Dendritic cell treated with granulocyte-macrophage colony-stimulating factor and Interleukin-4, amounts not matched to agents 40 ng/mL and 50 ng/mL, for 4 days (primary cell): ENCODE data around the gene COX7C.
"Not testable (repeated sequence)": the region's sequence is repeated elsewhere in the genome, so short reads cannot be mapped to it uniquely, and the experiment has no call there.

Experiments used
- H3K27ac Mint-ChIP-seq: one replicate; pipeline ENCODE4 v1.8.0; 2022; ENCODE audit warnings: mild to moderate bottlenecking, mixed read lengths
- H3K27me3 Mint-ChIP-seq: one replicate; pipeline ENCODE4 v1.8.0; 2022; ENCODE audit warnings: mild to moderate bottlenecking, mixed read lengths
- H3K36me3 Mint-ChIP-seq: one replicate; pipeline ENCODE4 v1.8.0; 2022; ENCODE audit warnings: low read depth, mixed read lengths
- H3K4me1 Mint-ChIP-seq: one replicate; pipeline ENCODE4 v1.8.0; 2022; ENCODE audit warnings: low read depth, mixed read lengths
- H3K4me3 Mint-ChIP-seq: one replicate; pipeline ENCODE4 v1.8.0; 2022; ENCODE audit warnings: mild to moderate bottlenecking, moderate library complexity, mixed read lengths
- H3K9me3 Mint-ChIP-seq: one replicate; pipeline ENCODE4 v1.8.0; 2022; ENCODE audit warnings: mixed read lengths
- intact Hi-C: fragments of 100-400 bp; cut with micrococcal nuclease; formaldehyde crosslinking; loops from one replicate; pipeline ENCODE4 v1.15.0; 2022

COX7C gene

GRCh38 chr5:86626149-86626548, 8.4 kb downstream of the COX7C start:
- no peak overlapping the region for H3K4me3 Mint-ChIP-seq
- no peak overlapping the region for H3K27ac Mint-ChIP-seq
- intact Hi-C loops = no loop called here

GRCh38 chr5:86631165-86631564, 13.4 kb downstream of the COX7C start:
- Mint-ChIP-seq H3K27me3 (peaks cover 8% of the 10 kb centered on the region), H3K4me1 (peaks cover 12% of the 10 kb centered on the region), H3K4me3 (no peak overlapping the region), H3K36me3 (no peaks in the 10 kb centered on the region), H3K27ac (no peak overlapping the region), H3K9me3 (peaks cover 9% of the 10 kb centered on the region)
- intact Hi-C loops = no loop called here

More at GRCh38 chr5:86626149-86626548, 8.4 kb downstream of the COX7C start:
- Mint-ChIP-seq H3K36me3 (peaks cover 16% of the 10 kb centered on the region), H3K4me1 (peaks cover 17% of the 10 kb centered on the region), H3K9me3 (peaks cover 9% of the 10 kb centered on the region), H3K27me3 (peaks cover 8% of the 10 kb centered on the region)

DNA sequence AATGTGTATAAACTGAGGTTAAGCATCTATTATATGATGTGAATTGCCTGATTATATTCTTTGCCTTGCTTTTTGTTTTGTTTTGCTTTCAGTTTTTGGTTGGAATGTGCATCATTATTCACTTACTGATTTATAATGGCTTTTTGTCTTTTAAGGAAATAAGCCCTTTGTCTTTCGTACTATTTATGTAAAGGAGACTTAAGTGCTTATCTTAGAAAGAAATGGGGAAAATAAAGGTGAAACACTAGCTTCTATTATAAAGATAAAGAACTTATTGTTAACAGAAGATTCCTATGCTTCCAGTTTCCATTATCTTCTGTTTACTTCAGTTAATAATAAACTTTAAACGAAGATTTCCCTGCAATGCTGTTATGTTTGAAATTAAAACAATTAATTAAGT, 23.3 kb downstream of the COX7C start:
- H3K4me1 Mint-ChIP-seq = no peaks in the 10 kb centered on the region
- intact Hi-C loops = no loop called here
- no peaks in the 10 kb centered on the region for H3K9me3 Mint-ChIP-seq
- no peaks in the 10 kb centered on the region for H3K36me3 Mint-ChIP-seq
- no peak overlapping the region for H3K27ac Mint-ChIP-seq
- H3K4me3 Mint-ChIP-seq = no peak overlapping the region
- peaks cover 1% of the 10 kb centered on the region for H3K27me3 Mint-ChIP-seq

- Mint-ChIP-seq H3K36me3 (no peaks in the 10 kb centered on the region), H3K4me1 (no peaks in the 10 kb centered on the region), H3K4me3 (no peak overlapping the region), H3K27me3 (no peaks in the 10 kb centered on the region), H3K27ac (no peak overlapping the region), H3K9me3 (no peaks in the 10 kb centered on the region)
- intact Hi-C loops = no loop called here
Measured at GRCh38 chr5:86644843-86645242, 27.1 kb downstream of the COX7C start.

GRCh38 chr5:86645885-86646284, 28.1 kb downstream of the COX7C start:
- intact Hi-C loops = no loop called here
- Mint-ChIP-seq H3K9me3 (no peaks in the 10 kb centered on the region), H3K27me3 (no peaks in the 10 kb centered on the region), H3K27ac (no peak overlapping the region), H3K4me3 (no peak overlapping the region), H3K36me3 (no peaks in the 10 kb centered on the region), H3K4me1 (no peaks in the 10 kb centered on the region)

- Mint-ChIP-seq H3K36me3 (no peaks in the 10 kb centered on the region), H3K4me3 (no peak overlapping the region), H3K27ac (no peak overlapping the region), H3K4me1 (no peaks in the 10 kb centered on the region), H3K27me3 (no peaks in the 10 kb centered on the region), H3K9me3 (no peaks in the 10 kb centered on the region)
- intact Hi-C loops = no loop called here
Measured at GRCh38 chr5:86646671-86647070, 28.9 kb downstream of the COX7C start.

DNA sequence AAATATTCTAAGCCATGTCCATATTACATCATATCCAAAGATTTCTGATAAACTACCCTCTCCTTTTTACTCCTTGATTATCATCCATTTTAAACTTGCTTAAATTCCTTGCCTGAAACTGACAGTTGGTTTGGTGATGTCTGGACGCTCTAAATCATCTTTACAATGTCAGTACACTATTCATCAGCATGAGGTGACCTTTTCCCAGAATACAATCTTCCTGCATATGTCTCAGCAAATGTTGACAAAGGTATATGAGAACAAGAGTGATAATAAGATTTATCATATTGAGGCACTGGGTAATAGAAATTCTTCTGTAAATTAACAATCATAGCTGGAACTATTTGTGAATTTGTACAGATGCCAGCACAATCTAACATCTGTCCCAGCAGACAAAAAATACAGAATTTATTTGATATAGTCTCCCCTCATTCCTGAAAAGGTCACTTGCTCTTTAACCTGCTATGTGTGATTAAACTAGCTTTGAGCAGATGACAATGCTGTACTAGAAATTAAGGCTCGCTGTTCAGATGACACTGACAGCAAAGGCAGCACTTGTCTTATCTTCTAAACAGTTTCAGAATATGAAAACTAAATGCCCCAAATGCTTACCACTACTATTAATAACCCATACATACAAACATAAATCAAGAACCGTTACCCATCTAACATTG, 32.2 kb downstream of the COX7C start:
- Mint-ChIP-seq H3K4me1 (no peaks in the 10 kb centered on the region), H3K4me3 (no peak overlapping the region), H3K27me3 (no peaks in the 10 kb centered on the region), H3K27ac (no peak overlapping the region), H3K9me3 (no peaks in the 10 kb centered on the region), H3K36me3 (no peaks in the 10 kb centered on the region)
- intact Hi-C loops = no loop called here

GRCh38 chr5:86660771-86661170, 43.0 kb downstream of the COX7C start:
- H3K27ac Mint-ChIP-seq, H3K27me3 Mint-ChIP-seq, intact Hi-C loops, H3K4me3 Mint-ChIP-seq, H3K9me3 Mint-ChIP-seq, H3K4me1 Mint-ChIP-seq, H3K36me3 Mint-ChIP-seq: not testable (repeated sequence)

GRCh38 chr5:86664173-86664572, 46.4 kb downstream of the COX7C start:
- intact Hi-C loops = no loop called here
- H3K36me3 Mint-ChIP-seq = no peaks in the 10 kb centered on the region
- no peaks in the 10 kb centered on the region for H3K27me3 Mint-ChIP-seq
- no peak overlapping the region for H3K27ac Mint-ChIP-seq
- no peak overlapping the region for H3K4me3 Mint-ChIP-seq
- no peaks in the 10 kb centered on the region for H3K9me3 Mint-ChIP-seq
- no peaks in the 10 kb centered on the region for H3K4me1 Mint-ChIP-seq

DNA sequence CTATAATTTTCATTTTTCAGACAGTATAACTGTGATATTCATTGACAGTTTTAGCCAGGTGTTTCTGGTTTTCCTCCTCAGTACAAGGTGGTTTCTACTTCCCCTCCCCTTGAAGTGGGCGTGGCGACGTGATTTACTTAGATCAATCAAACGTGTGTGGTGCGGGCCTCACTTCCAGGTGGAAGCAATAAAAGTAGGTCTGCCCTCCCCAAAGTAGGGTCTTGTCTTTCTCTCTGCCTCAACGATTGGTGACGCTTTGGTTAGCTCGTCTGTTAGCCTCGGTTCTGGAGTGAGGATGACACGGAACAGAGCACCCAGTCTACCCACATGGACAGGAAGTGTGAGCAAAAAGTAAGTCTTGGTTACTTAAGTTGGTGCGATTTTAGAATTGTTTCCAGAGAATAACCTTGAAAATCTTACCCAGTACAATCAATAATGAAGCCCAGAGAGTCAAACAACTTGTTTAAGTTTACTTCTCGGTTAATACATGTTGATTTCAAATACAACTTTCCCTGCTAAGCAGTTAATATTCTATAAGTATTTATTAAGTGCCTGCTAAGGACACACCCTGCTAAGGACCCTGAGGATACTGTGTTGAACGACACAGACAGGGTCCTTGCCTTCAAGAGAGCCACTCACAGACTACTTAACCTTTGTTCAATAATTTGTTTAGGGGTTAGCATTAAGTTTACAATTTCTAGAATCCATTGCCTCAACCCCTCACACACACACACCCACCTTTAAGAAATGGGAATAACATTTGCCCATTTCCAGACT, 48.4 kb downstream of the COX7C start:
- no peaks in the 10 kb centered on the region for H3K27me3 Mint-ChIP-seq
- H3K27ac Mint-ChIP-seq = no peak overlapping the region
- no peaks in the 10 kb centered on the region for H3K36me3 Mint-ChIP-seq
- H3K4me3 Mint-ChIP-seq = no peak overlapping the region
- intact Hi-C loops = no loop called here
- no peaks in the 10 kb centered on the region for H3K4me1 Mint-ChIP-seq
- no peaks in the 10 kb centered on the region for H3K9me3 Mint-ChIP-seq

DNA sequence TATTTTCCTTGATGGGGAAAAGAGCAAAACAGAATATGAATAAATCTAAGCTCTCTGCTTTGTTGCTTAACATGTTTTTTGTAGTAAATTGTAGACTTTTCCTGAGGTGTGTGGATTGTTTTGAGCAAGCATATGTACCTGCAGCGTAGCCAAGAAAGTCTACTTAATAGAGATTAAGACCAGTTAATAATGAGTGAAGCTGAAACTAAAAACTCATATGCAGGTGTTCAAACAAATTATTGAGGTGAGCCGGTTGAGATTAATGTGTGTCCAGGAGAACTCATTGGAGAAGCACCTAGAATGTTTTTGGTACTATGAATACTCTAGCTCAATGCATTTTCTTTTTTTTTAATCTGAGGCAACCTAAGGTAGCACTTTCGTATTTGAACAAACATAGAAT, 49.2 kb downstream of the COX7C start:
- no peaks in the 10 kb centered on the region for H3K27me3 Mint-ChIP-seq
- intact Hi-C loops = no loop called here
- H3K36me3 Mint-ChIP-seq = no peaks in the 10 kb centered on the region
- no peak overlapping the region for H3K4me3 Mint-ChIP-seq
- no peaks in the 10 kb centered on the region for H3K9me3 Mint-ChIP-seq
- no peaks in the 10 kb centered on the region for H3K4me1 Mint-ChIP-seq
- no peak overlapping the region for H3K27ac Mint-ChIP-seq
